ENCODE measurements around the gene GPR150.

The GPR150 gene

GRCh38 chr5:95670568-95670967 is 50.7 kb downstream of the GPR150 start:
- H3K4me3 ChIP-seq (ENCODE audit: low read depth, low read length): no peak overlapping the region
- no peak for TF ChIP-seq MAX (IDR thresholded peaks at IDR 0.05; ENCODE audit: low read depth, low read length)
- no peak for TF ChIP-seq POLR2A (IDR thresholded peaks at IDR 0.05; ENCODE audit: extremely low read depth, insufficient read length)
- TF ChIP-seq MYC (IDR thresholded peaks at IDR 0.05; ENCODE audit: low read depth, low read length): no peak
- TF ChIP-seq CTCF (IDR thresholded peaks at IDR 0.05; ENCODE audit: low read depth, low read length): no peak
- DNase-seq (ENCODE audit: low read depth): no peak
